SH-SY5Y (cell line): ENCODE data around the gene NFKBIB.

Experiments
- GATA2 ChIP-seq: IDR thresholded peaks from 2 replicates; pipeline ENCODE4 v1.6.1; 2011; ENCODE audit warnings: mild to moderate bottlenecking, low read depth, low read length
- GATA3 ChIP-seq: IDR thresholded peaks from 2 replicates; pipeline ENCODE4 v1.6.1; 2011; ENCODE audit warnings: low read depth, mild to moderate bottlenecking, low read length, moderate library complexity

DNA sequence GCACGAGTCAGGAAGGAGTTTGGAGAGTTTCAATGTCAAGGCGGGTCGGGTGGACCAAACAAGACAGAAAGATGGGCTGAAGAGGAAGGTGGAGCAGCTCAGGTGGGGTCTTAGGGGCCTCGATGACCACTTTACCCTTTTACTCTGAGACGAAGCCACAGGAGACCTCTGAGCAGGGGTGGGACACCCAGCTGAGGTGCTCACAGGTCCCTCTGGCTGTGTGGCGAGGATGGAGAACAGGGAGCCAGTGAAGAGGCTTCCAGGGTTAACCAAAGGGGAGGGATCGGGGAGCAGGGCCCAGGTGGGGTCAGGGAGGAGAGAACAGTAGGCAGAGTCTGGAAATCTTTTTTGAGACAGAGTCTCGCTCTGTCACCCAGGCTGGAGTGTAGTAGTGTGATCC, 14.2 kb downstream of the NFKBIB start:
- TF ChIP-seq GATA3 (no peak), GATA2 (no peak)
